GM10266 (cell line): ENCODE data around the gene RBBP8NL.

Source experiments
- DNase-seq: peaks from one replicate; pipeline ENCODE4 v3.0.0; 2012; ENCODE audit errors: extremely low spot score
- TF ChIP-seq, protein P1 (sequence below): IDR thresholded peaks from 2 replicates; pipeline ENCODE4 v1.5.1; 2012; ENCODE audit warnings: mild to moderate bottlenecking, low read depth; ENCODE audit not compliant: control insufficient read depth, insufficient read depth; ENCODE audit errors: missing control alignments

Gene RBBP8NL

DNA sequence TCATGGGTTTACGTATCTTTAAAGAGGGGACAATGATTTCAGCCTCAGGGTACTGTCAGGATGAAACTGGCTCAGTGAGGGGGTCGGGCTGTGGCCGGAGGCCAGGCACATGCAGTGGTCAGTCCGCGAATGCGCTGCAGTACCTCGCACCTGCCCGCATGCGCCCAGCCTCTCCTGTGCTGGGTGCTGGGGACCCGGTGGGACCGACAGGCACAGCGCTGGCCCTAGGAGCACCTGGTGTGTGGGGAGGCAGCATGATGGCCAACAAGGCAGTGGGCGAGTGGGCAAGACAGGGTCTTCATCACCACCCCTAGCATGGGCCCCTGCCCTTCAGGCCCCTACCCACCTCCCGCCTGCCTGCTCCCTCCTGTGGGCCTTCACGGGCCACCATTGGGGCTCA, 19.3 kb downstream of the RBBP8NL start:
- DNase-seq: no peak
- TF ChIP-seq, protein P1, sequence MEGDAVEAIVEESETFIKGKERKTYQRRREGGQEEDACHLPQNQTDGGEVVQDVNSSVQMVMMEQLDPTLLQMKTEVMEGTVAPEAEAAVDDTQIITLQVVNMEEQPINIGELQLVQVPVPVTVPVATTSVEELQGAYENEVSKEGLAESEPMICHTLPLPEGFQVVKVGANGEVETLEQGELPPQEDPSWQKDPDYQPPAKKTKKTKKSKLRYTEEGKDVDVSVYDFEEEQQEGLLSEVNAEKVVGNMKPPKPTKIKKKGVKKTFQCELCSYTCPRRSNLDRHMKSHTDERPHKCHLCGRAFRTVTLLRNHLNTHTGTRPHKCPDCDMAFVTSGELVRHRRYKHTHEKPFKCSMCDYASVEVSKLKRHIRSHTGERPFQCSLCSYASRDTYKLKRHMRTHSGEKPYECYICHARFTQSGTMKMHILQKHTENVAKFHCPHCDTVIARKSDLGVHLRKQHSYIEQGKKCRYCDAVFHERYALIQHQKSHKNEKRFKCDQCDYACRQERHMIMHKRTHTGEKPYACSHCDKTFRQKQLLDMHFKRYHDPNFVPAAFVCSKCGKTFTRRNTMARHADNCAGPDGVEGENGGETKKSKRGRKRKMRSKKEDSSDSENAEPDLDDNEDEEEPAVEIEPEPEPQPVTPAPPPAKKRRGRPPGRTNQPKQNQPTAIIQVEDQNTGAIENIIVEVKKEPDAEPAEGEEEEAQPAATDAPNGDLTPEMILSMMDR: no peak

DNA sequence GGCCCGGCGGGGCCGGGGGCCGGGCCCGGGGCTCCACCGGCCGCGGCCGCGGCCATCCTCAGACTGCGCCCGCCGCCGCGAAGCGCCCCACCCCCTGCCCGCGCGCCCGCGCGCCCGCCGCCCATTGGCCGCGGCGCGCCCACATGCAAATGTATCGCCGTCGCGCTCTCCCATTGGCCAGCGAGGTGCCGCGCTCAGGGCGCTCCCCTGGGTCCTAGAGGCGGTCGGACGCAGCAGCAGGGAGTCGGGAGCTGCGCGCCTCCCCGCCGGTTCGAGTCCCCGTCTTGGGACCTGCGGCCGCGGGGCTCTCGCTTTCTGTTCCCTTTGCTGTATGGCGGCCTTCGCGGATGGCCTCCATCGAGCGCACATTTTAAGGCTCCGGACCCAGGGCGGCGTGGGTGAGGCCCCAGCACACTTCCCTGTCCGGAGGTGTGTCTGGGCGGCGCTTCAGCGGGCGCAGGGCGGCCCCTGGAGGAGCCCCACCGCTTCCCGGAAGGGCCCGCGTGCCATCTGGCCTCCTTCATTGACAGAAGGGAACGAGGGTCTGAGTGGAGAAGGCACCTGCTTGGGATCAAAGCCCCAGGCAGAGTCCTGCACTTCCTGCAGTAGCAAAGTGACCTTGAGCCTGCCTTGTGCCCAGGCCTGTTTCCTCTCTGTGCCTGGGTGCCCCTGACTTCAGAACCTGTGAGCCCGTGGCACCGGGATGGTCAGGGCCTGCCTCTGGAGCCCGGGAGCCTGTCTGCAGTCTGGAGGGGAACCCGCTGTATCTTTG, 19.9 kb downstream of the RBBP8NL start, which contains the start of gene CABLES2:
TSS of gene CABLES2 (minus strand) at position 65 of the 772 bp plus-strand sequence. CDS start at position 56, 9 bp downstream.
- peak; percentile 99 for DNase-seq
- TF ChIP-seq, protein P1: no peak

DNA sequence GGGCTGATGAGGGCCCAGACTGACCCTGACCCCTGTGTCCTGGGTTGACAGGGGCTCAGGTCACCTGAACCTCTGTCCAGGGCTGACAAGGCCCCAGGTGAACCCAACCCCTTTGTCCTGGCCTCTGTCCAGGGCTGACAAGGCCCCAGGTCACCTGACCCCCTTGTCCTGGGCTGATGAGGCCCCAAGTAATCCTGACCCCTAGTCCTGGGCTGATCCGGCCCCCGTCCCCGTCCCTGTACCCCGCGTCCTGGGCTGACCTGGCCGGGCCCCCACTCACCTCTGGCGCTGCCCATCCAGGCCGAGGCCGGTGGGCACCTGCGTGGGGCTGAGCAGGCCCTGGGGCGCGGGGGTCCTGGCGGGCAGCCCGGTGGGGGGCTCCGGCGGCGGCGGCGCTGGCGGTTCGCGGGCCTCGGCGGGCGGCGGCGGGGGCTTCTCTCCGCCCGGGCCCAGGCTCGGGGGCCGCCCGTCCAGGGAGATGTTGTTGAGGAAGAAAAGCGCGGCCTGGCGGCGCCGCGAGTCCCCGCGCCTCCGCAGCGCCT, 20.6 kb downstream of the RBBP8NL start:
- TF ChIP-seq, protein P1: no peak
- DNase-seq: no peak

DNA sequence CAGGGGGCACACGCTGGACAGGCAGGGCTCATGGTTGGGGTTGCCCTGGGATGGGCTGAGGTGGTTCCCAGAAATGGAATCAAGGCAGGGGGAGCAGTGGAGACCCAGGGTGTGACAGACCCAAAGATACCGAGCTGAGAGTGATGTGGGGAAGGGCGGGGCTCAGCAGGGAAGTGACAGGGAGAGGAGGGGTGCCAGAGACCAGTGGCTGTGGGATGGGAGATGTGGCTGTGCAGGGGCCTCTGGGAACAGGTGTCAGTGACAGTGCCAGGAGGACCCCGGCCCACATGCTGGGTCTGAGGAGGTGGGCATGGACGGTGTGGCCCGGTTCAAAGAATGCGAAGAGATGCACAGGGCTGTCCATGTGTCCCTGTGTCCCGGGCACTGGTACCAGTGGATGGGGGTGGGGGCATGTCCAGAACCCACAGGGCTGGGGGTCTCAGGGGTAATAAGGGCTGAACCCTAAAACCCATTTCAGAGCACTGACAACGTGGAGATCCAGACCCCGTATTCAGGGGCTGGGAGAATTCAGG, 21.3 kb downstream of the RBBP8NL start:
- DNase-seq: no peak
- TF ChIP-seq, protein P1: no peak

DNA sequence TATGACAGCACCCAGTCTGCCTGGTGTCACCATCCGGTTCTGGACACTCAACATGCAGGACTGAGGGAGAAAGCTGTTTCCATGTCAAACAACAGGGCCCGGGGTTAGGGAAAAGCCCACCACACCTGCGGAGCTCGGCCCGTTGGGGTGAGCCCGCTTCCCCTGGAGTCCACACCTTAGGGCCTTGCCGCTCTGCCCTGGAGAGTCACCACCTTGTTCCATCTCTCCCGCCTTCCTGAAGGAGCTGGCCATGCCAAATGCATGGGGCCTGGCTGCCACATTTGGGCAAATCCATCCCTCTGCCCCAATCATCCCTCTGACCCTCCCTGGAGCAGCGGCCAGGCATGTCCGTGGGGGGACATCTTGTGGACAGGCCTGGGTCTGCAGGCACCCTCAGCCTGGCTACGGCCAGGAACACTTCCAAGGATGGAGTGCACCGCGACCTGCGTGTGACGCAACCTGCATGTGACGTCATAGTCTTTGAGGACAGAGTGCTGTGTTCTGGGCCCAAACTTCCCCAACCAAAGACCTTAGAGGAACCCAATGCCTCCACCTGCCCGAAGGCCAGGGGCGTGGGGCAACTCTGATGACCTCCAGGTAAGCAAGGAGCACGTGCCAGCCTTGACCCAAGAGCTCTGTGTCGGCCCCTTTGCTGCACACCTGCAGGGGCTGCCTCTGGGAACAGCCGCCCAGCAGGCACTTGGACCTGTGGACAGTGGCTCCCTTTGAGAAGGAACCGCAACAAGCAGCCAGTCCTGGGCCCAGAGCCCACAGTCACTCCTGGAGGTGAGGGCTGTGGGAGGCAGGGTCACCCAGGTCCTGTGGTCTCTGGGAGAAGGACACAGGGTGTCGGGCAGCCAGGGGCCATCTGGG, 22.0 kb downstream of the RBBP8NL start:
- no peak for DNase-seq
- TF ChIP-seq, protein P1: peak; percentile 21

DNA sequence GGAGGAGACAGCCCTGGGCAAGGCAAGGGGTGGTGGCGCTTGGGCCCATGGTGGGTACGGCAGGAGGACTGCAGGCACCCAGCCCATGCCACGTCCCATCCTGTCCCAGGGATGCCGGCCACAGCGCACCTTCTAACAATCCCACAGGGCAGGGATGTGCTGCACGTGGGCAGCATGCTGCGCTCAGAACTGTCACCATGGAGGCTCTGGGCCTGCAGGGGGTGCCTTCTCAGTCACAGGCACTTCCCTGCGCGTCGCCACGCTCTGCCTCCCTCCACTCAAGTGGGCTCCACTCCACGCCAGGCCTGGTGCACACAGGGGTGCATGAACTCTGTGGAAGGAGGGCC, 22.6 kb downstream of the RBBP8NL start:
- no peak for DNase-seq
- TF ChIP-seq, protein P1: no peak
